ENCODE results near the gene ELP1.

DNA sequence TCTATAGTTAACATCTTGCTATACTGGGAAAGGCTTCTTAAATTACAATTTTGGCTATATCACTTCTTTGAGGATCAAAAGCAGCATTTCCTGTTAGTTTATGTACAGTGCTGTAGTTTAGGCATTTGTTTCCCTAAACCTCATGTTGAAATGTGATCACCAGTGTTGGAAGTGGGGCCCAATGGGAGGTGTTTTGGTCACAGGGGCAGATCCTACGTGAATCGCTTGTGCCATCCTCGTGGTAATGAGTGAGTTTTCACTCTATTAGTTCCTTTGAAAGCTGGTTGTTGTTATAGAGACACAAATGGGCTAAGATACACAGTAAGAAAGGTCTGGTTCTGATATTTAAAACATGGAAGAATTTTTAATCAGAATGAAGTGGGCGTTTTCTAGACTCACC lies 66.1 kb downstream of the ELP1 start:
- TF ChIP-seq EZH2phosphoT487 (IDR thresholded peaks at IDR 0.05; ENCODE audit: insufficient read depth, low read depth) = no peak
- no peak for TF ChIP-seq EZH2 (IDR thresholded peaks at IDR 0.05; ENCODE audit: insufficient read depth, poor library complexity, severe bottlenecking)
